Mammary epithelial cell (primary cell): ENCODE results near the gene TMEM9.

ENCODE experiments used
- EZH2 ChIP-seq: IDR thresholded peaks from 2 replicates; pipeline ENCODE4 v1.6.1; 2012; ENCODE audit warnings: low read length, inconsistent platforms, borderline replicate concordance
- TF ChIP-seq, protein P1 (sequence below), 2 donors: IDR thresholded peaks in 1 of 2; conservative IDR thresholded peaks in 1 of 2; 2 replicates each; pipeline ENCODE4 v1.5.1; 2011 to 2012; ENCODE audit warnings: inconsistent platforms in 2 of 2, low read length in 2 of 2, mild to moderate bottlenecking in 2 of 2, control low read depth in 1 of 2, low read depth in 1 of 2; ENCODE audit not compliant: insufficient read depth in 1 of 2; ENCODE audit errors: extremely low read depth in 1 of 2

DNA sequence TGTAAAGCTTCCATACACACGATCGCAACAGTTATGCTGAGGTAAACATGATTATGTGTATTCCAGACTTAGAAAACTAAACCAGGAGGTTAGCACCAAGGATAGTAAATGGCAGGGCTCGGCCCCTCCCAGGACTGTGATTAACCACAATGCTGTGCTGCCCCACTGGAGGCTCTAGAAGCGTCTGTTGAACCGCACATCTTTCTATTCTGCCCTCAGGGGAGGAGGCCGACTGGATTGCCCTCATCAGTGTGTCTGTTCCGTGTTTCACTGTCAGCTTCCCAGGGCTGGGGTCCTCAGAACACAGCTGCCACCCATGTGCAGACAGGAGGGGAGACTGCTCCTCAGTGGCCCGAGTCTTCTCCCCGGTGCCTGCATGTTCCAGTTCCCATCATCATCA lies 14.5 kb downstream of the TMEM9 start:
- TF ChIP-seq, protein P1, sequence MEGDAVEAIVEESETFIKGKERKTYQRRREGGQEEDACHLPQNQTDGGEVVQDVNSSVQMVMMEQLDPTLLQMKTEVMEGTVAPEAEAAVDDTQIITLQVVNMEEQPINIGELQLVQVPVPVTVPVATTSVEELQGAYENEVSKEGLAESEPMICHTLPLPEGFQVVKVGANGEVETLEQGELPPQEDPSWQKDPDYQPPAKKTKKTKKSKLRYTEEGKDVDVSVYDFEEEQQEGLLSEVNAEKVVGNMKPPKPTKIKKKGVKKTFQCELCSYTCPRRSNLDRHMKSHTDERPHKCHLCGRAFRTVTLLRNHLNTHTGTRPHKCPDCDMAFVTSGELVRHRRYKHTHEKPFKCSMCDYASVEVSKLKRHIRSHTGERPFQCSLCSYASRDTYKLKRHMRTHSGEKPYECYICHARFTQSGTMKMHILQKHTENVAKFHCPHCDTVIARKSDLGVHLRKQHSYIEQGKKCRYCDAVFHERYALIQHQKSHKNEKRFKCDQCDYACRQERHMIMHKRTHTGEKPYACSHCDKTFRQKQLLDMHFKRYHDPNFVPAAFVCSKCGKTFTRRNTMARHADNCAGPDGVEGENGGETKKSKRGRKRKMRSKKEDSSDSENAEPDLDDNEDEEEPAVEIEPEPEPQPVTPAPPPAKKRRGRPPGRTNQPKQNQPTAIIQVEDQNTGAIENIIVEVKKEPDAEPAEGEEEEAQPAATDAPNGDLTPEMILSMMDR (conservative IDR thresholded peaks at IDR 0.05 in 1 of 2, IDR thresholded peaks at IDR 0.05 in 1 of 2; ENCODE audit: extremely low read depth in 1 of 2, insufficient read depth in 1 of 2, low read depth in 1 of 2, low read length in 2 of 2), result no peak
- no peak for TF ChIP-seq EZH2
